DND-41 (cell line): ENCODE results near the gene NPHP4.

ENCODE experiments used
- ATAC-seq: fragments of 200-7000 bp; cut with Tn5 transposase; 3 replicates; pipeline ENCODE4 v1.9.1; 2021; ENCODE audit warnings: low read depth; ENCODE audit not compliant: insufficient read depth
- DNase-seq: peaks from one replicate; pipeline ENCODE4 v3.0.0-alpha.2; 2020
- H2AFZ ChIP-seq: 2 replicates; pipeline ENCODE4 v1.6.0; 2012; ENCODE audit warnings: low read depth, low read length
- H3K27ac ChIP-seq: 2 replicates; pipeline ENCODE4 v1.5.1; 2012; ENCODE audit warnings: low read length, inconsistent platforms
- H3K27me3 ChIP-seq: fragments of 200-600 bp; sonication (generic); 2 replicates; pipeline ENCODE4 v1.6.0; 2012; ENCODE audit warnings: low read length, mild to moderate bottlenecking, inconsistent platforms; ENCODE audit not compliant: insufficient read depth, poor library complexity
- H3K36me3 ChIP-seq: 2 replicates; pipeline ENCODE4 v1.5.1; 2012; ENCODE audit warnings: low read length, inconsistent platforms; ENCODE audit not compliant: insufficient read depth
- H3K4me1 ChIP-seq: 2 replicates; pipeline ENCODE4 v1.5.1; 2012; ENCODE audit warnings: mild to moderate bottlenecking, low read length; ENCODE audit not compliant: insufficient read depth
- H3K4me2 ChIP-seq: 2 replicates; pipeline ENCODE4 v1.6.0; 2012; ENCODE audit warnings: mild to moderate bottlenecking, moderate library complexity, low read length, inconsistent platforms; ENCODE audit not compliant: insufficient read depth
- H3K4me3 ChIP-seq, 2 experiments: fragments of 200-600 bp in 1 of 2; shearing (Covaris generic) in 1 of 2; 2 replicates each; pipeline ENCODE4 v1.5.1; 2012 to 2016; ENCODE audit warnings: inconsistent platforms in 2 of 2, low read length in 2 of 2, mild to moderate bottlenecking in 2 of 2, low read depth in 1 of 2, moderate library complexity in 1 of 2
- H3K79me2 ChIP-seq: 2 replicates; pipeline ENCODE4 v1.6.0; 2012; ENCODE audit warnings: low read length, inconsistent platforms; ENCODE audit not compliant: insufficient read depth
- H3K9ac ChIP-seq: 2 replicates; pipeline ENCODE4 v1.6.0; 2012; ENCODE audit warnings: low read depth, mild to moderate bottlenecking, inconsistent platforms, low read length, moderate library complexity
- H3K9me3 ChIP-seq: 2 replicates; pipeline ENCODE4 v1.5.1; 2012; ENCODE audit warnings: low read length, moderate library complexity, mild to moderate bottlenecking, inconsistent platforms; ENCODE audit not compliant: insufficient read depth, severe bottlenecking
- H4K20me1 ChIP-seq: 2 replicates; pipeline ENCODE4 v1.6.0; 2012; ENCODE audit warnings: low read length; ENCODE audit not compliant: insufficient read depth
- CTCF ChIP-seq: IDR thresholded peaks from 2 replicates; pipeline ENCODE4 v1.5.1; 2012; ENCODE audit warnings: borderline replicate concordance, low read length, moderate library complexity, mild to moderate bottlenecking; ENCODE audit not compliant: poor library complexity, severe bottlenecking; ENCODE audit errors: extremely low read depth
- EZH2 ChIP-seq: IDR thresholded peaks from 3 replicates; pipeline ENCODE4 v1.6.1; 2012; ENCODE audit warnings: borderline replicate concordance, low read depth, mild to moderate bottlenecking, moderate library complexity, low read length, inconsistent platforms; ENCODE audit not compliant: severe bottlenecking

The NPHP4 gene

GRCh38 chr1:5938101-5938646 lies 54.1 kb downstream of the NPHP4 start:
- H2AFZ ChIP-seq, result no peak overlapping the region
- ATAC-seq, result no peak
- H3K27ac ChIP-seq, result no peak overlapping the region

GRCh38 chr1:5937373-5937857 lies 54.8 kb downstream of the NPHP4 start:
- peaks cover 43% of the 10 kb centered on the region for H3K36me3 ChIP-seq
- TF ChIP-seq CTCF (no peak), EZH2 (no peak)
- no peak overlapping the region for H3K27ac ChIP-seq
- DNase-seq (no peak), ATAC-seq (no peak)
- H3K9me3 ChIP-seq, result no peaks in the 10 kb centered on the region
- no peaks in the 10 kb centered on the region for H3K4me1 ChIP-seq
- peaks cover 5% of the 10 kb centered on the region; the same call in 1 of the 2 replicates for H4K20me1 ChIP-seq
- no peak overlapping the region for H3K9ac ChIP-seq
- H3K27me3 ChIP-seq, result no peaks in the 10 kb centered on the region
- no peak overlapping the region for H2AFZ ChIP-seq
- H3K79me2 ChIP-seq, result no peaks in the 10 kb centered on the region
- no peak overlapping the region for H3K4me2 ChIP-seq
- H3K4me3 ChIP-seq, result no peak overlapping the region

More at GRCh38 chr1:5938101-5938646, 54.1 kb downstream of the NPHP4 start:
- H3K27me3 ChIP-seq, result no peaks in the 10 kb centered on the region
- no peak overlapping the region for H3K4me2 ChIP-seq
- H3K4me1 ChIP-seq, result no peaks in the 10 kb centered on the region
- no peaks in the 10 kb centered on the region for H3K79me2 ChIP-seq
- DNase-seq, result no peak
- peaks cover 41% of the 10 kb centered on the region for H3K36me3 ChIP-seq
- TF ChIP-seq CTCF (no peak), EZH2 (no peak)
- H3K4me3 ChIP-seq, result no peak overlapping the region
- H4K20me1 ChIP-seq, result peaks cover 5% of the 10 kb centered on the region; the same call in 1 of the 2 replicates
- no peak overlapping the region for H3K9ac ChIP-seq
- H3K9me3 ChIP-seq, result no peaks in the 10 kb centered on the region

- Histone ChIP-seq H3K27me3 (no peaks in the 10 kb centered on the region), H3K9me3 (no peaks in the 10 kb centered on the region), H3K9ac (no peak overlapping the region), H3K27ac (no peak overlapping the region), H3K4me2 (no peak overlapping the region), H3K79me2 (no peaks in the 10 kb centered on the region), H3K4me1 (no peaks in the 10 kb centered on the region), H4K20me1 (peaks cover 5% of the 10 kb centered on the region; the same call in 1 of the 2 replicates), H2AFZ (no peak overlapping the region), H3K4me3 (no peak overlapping the region), H3K36me3 (peaks cover 46% of the 10 kb centered on the region)
- DNase-seq (no peak), ATAC-seq (no peak)
- TF ChIP-seq EZH2 (no peak), CTCF (no peak)
Observed at GRCh38 chr1:5936621-5937372, 55.4 kb downstream of the NPHP4 start.
